T-cell (primary cell): ENCODE data around the gene CDC16. TPM values are rescaled to one million over a fixed set of nuclear protein-coding genes. Genes with fewer than 3 reads are reported as not detected.
A peak's percentile ranks its signal among the peaks of the same experiment; 100 is the strongest.

Source experiments
- ATAC-seq, 4 experiments: fragments of 200-7000 bp in 3 of 4; fragments of 150-1000 bp in 1 of 4; cut with Tn5 transposase; replicated peaks in 1 of 4; 1 replicate in 3 of 4; 2 replicates in 1 of 4; pipeline ENCODE4 v1.10.0; 2021; ENCODE audit warnings: moderate library complexity in 3 of 4, mild to moderate bottlenecking in 2 of 4, moderate number of reproducible peaks in 1 of 4
- CTCF ChIA-PET, 2 donors: fragments of 300-600 bp; sonication (Branson Sonifier 250); formaldehyde crosslinking; loops; one replicate each; lab custom pipeline; 2022; ENCODE audit warnings: antibody characterized with exemption in 2 of 2; lab: Charles Lee
- POLR2A ChIA-PET, 2 donors: fragments of 300-600 bp; sonication (Branson Sonifier 250); formaldehyde crosslinking; loops; one replicate each; lab custom pipeline; 2022; ENCODE audit warnings: antibody characterized with exemption in 2 of 2; lab: Charles Lee
- DNase-seq, 35 experiments: peaks; one replicate each; pipeline versions ENCODE4 v3.0.0 to v3.0.0-alpha.2; 2013 to 2023
- H3K27ac ChIP-seq: one replicate; pipeline ENCODE4 v1.5.1; 2013; ENCODE audit warnings: low read length
- H3K27me3 ChIP-seq, 2 experiments: replicated peaks in 1 of 2; 1 replicate in 1 of 2; 2 replicates in 1 of 2; pipeline versions ENCODE4 v1.6.1 to v1.7.0; 2013; ENCODE audit warnings: low read length in 1 of 2, mixed read lengths in 1 of 2; ENCODE audit not compliant: control insufficient read depth in 2 of 2, insufficient read depth in 2 of 2; ENCODE audit errors: extremely low read depth in 1 of 2
- H3K36me3 ChIP-seq, 2 donors: 1 replicate in 1 of 2; 2 replicates in 1 of 2; pipeline versions ENCODE4 v1.6.1 to v1.7.0; 2013; ENCODE audit warnings: low read length in 1 of 2; ENCODE audit not compliant: control insufficient read depth in 2 of 2, insufficient read depth in 1 of 2; ENCODE audit errors: extremely low read depth in 1 of 2
- H3K4me1 ChIP-seq, 2 experiments: 1 replicate in 1 of 2; 2 replicates in 1 of 2; pipeline versions ENCODE4 v1.6.1 to v1.7.0; 2013; ENCODE audit warnings: low read length in 2 of 2, mixed read lengths in 1 of 2; ENCODE audit not compliant: insufficient read depth in 2 of 2, control insufficient read depth in 1 of 2; ENCODE audit errors: extremely low read depth in 1 of 2
- H3K4me3 ChIP-seq, 2 donors: 1 replicate in 1 of 2; 2 replicates in 1 of 2; pipeline versions ENCODE4 v1.5.1 to v1.7.0; 2013; ENCODE audit warnings: mild to moderate bottlenecking in 2 of 2, low read length in 1 of 2, moderate library complexity in 1 of 2; ENCODE audit not compliant: control insufficient read depth in 1 of 2; ENCODE audit errors: extremely low read depth in 1 of 2
- H3K9me3 ChIP-seq: 2 replicates; pipeline ENCODE4 v1.7.0; 2013
- H3K27ac Mint-ChIP-seq, 2 donors: one replicate each; pipeline ENCODE4 v1.8.0; 2020 to 2021; ENCODE audit warnings: mild to moderate bottlenecking in 2 of 2, mixed read lengths in 2 of 2
- H3K27me3 Mint-ChIP-seq, 2 donors: one replicate each; pipeline ENCODE4 v1.8.0; 2021 to 2022; ENCODE audit warnings: mixed read lengths in 2 of 2
- H3K36me3 Mint-ChIP-seq: one replicate; pipeline ENCODE4 v1.8.0; 2021; ENCODE audit warnings: mixed read lengths
- H3K4me1 Mint-ChIP-seq, 3 donors: one replicate each; pipeline ENCODE4 v1.8.0; 2020 to 2022; ENCODE audit warnings: mixed read lengths in 3 of 3, mild to moderate bottlenecking in 1 of 3
- H3K4me3 Mint-ChIP-seq, 3 donors: one replicate each; pipeline ENCODE4 v1.8.0; 2020 to 2022; ENCODE audit warnings: mild to moderate bottlenecking in 3 of 3, mixed read lengths in 3 of 3, moderate library complexity in 3 of 3
- H3K9me3 Mint-ChIP-seq, 3 donors: one replicate each; pipeline ENCODE4 v1.8.0; 2020 to 2022; ENCODE audit warnings: mixed read lengths in 3 of 3
- WGBS: methylation state at CpG from one replicate; pipeline ENCODE4 v1.1.5; 2013; ENCODE audit warnings: missing lambda C conversion rate; ENCODE audit not compliant: insufficient coverage; 5-methylcytosine and 5-hydroxymethylcytosine counted together
- total RNA-seq, 35 experiments: library from RNA in 6 of 35; stranded (reverse) in 6 of 35; fragments of 120-200 nt in 1 of 35; gene quantifications; one replicate each; pipeline versions ENCODE4 v1.2.1 to v1.2.4 and lab custom pipeline; 2013 to 2026

CDC16 gene
- total RNA-seq, 5 donors from 2014 or later (not counting 1 experiment from before 2014, with no cell fraction given), result 61.5 to 97.8 (median 78.8) TPM

GRCh38 chr13:114230117-114230516, 4.6 kb upstream of the CDC16 start:
- CTCF ChIA-PET, result no interaction called here
- H3K36me3 Mint-ChIP-seq, result no peaks in the 10 kb centered on the region
- no peak overlapping the region for H3K4me3 Mint-ChIP-seq
- 90% methylated on average over 3 of the region's 7 CpGs for WGBS
- no peak for DNase-seq
- H3K27me3 ChIP-seq, result peaks cover 0 to 4% of the 10 kb centered on the region in 2 experiments
- H3K9me3 Mint-ChIP-seq, result no peaks in the 10 kb centered on the region
- H3K4me3 ChIP-seq, result no peak overlapping the region
- H3K4me1 Mint-ChIP-seq, result peaks cover 26 to 30% (median 28%) of the 10 kb centered on the region in 3 donors
- peaks cover 0 to 8% of the 10 kb centered on the region in 2 donors for H3K27me3 Mint-ChIP-seq
- no peak overlapping the region for H3K27ac Mint-ChIP-seq
- H3K4me1 ChIP-seq, result peaks cover 14 to 21% of the 10 kb centered on the region in 2 experiments
- H3K27ac ChIP-seq, result no peak overlapping the region
- ATAC-seq, result no peak
- no peaks in the 10 kb centered on the region for H3K9me3 ChIP-seq
- no peaks in the 10 kb centered on the region for H3K36me3 ChIP-seq
- POLR2A ChIA-PET, result no interaction called here

DNA sequence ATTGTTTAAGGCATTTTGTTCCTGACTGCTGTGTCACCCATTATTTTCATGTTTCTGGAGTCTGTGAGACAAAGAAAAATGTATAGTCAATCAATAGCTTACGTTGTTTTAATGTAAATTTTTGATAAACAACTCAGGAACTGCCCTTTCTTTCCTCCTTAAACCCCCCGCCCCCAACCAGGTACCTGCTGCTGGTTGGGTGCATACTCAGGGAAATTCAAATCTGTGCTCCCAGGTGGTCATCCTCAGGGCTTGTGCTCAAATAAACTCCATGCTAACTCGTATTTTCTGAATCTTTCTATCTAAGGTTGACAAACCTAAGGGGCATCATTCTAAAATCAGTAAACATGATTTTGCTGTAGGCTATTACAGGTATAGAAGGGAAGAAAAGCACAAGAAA, 4.1 kb upstream of the CDC16 start:
- DNase-seq, result no peak
- POLR2A ChIA-PET, result no interaction called here
- Histone ChIP-seq H3K27me3 (peaks cover 0 to 4% of the 10 kb centered on the region in 2 experiments), H3K36me3 (no peaks in the 10 kb centered on the region), H3K9me3 (no peaks in the 10 kb centered on the region), H3K27ac (no peak overlapping the region), H3K4me3 (no peak overlapping the region), H3K4me1 (peaks cover 16 to 21% of the 10 kb centered on the region in 2 experiments)
- CTCF ChIA-PET, result no interaction called here
- 100% methylated on average over 1 of the region's 3 CpGs for WGBS
- H3K27me3 Mint-ChIP-seq, result peaks cover 0 to 8% of the 10 kb centered on the region in 2 donors
- H3K27ac Mint-ChIP-seq, result peak overlapping the region in 1 of 2 donors; percentile 46
- peaks cover 28 to 33% (median 29%) of the 10 kb centered on the region in 3 donors for H3K4me1 Mint-ChIP-seq
- no peaks in the 10 kb centered on the region for H3K9me3 Mint-ChIP-seq
- H3K4me3 Mint-ChIP-seq, result no peak overlapping the region
- ATAC-seq, result no peak
- H3K36me3 Mint-ChIP-seq, result no peaks in the 10 kb centered on the region

GRCh38 chr13:114231886-114232285, 2.8 kb upstream of the CDC16 start:
- Mint-ChIP-seq H3K4me3 (no peak overlapping the region), H3K4me1 (peaks cover 23 to 30% (median 26%) of the 10 kb centered on the region in 3 donors), H3K27ac (no peak overlapping the region), H3K27me3 (peaks cover 0 to 8% of the 10 kb centered on the region in 2 donors), H3K36me3 (no peaks in the 10 kb centered on the region), H3K9me3 (no peaks in the 10 kb centered on the region)
- Histone ChIP-seq H3K4me1 (peaks cover 11 to 16% of the 10 kb centered on the region in 2 experiments), H3K4me3 (no peak overlapping the region), H3K9me3 (no peaks in the 10 kb centered on the region), H3K27me3 (peaks cover 0 to 4% of the 10 kb centered on the region in 2 experiments), H3K27ac (no peak overlapping the region), H3K36me3 (no peaks in the 10 kb centered on the region)
- no peak for DNase-seq
- no peak for ATAC-seq
- 81% methylated on average over 5 of the region's 8 CpGs for WGBS
- ChIA-PET CTCF (no interaction called here), POLR2A (no interaction called here)

DNA sequence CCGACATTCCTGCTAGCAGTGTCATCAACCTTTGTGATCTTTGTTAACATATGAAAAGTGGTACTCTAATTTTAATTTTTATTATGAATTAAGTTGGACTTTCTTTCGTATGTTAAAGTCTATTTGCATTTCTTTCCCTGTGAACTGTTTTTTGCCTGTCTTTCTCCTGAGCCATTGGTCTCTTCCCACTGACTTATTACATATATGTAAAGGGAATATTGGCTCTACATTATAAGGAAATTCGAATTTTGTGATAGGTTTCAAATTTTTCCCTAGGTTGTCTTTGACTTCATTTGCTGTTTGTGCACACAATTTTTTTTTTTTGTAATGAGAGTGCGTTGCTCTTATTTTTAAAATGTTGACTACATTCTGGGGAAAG, 442 bp upstream of the CDC16 start:
- ATAC-seq, result no peak
- Histone ChIP-seq H3K9me3 (no peaks in the 10 kb centered on the region), H3K4me1 (peaks cover 9 to 14% of the 10 kb centered on the region in 2 experiments), H3K27ac (no peak overlapping the region), H3K27me3 (no peaks in the 10 kb centered on the region), H3K36me3 (peaks cover 8 to 22% of the 10 kb centered on the region in 2 donors), H3K4me3 (peak overlapping the region; percentile 57 to 64)
- no CpG with 5 or more reads among the region's 4 CpGs for WGBS
- H3K27me3 Mint-ChIP-seq, result peaks cover 0 to 8% of the 10 kb centered on the region in 2 donors
- peak overlapping the region; percentile 79 to 84 (median 84) for H3K4me3 Mint-ChIP-seq
- ChIA-PET POLR2A (no interaction called here), CTCF (no interaction called here)
- H3K4me1 Mint-ChIP-seq, result peaks cover 26 to 29% (median 29%) of the 10 kb centered on the region in 3 donors
- peak overlapping the region; percentile 85 to 91 for H3K27ac Mint-ChIP-seq
- H3K9me3 Mint-ChIP-seq, result no peaks in the 10 kb centered on the region
- peaks cover 16% of the 10 kb centered on the region for H3K36me3 Mint-ChIP-seq
- DNase-seq, result no peak

GRCh38 chr13:114235697-114236096, 1.0 kb downstream of the CDC16 start:
- POLR2A ChIA-PET, result no interaction called here
- no peak for ATAC-seq
- H3K36me3 ChIP-seq, result peaks cover 8 to 35% of the 10 kb centered on the region in 2 donors
- DNase-seq, result no peak
- peak overlapping the region; percentile 1 for H3K27ac ChIP-seq
- H3K4me3 ChIP-seq, result peak overlapping the region; percentile 57 to 64
- no peaks in the 10 kb centered on the region for H3K27me3 ChIP-seq
- Mint-ChIP-seq H3K27me3 (peaks cover 0 to 2% of the 10 kb centered on the region in 2 donors), H3K4me3 (peak overlapping the region; percentile 79 to 84 (median 84)), H3K4me1 (peaks cover 26 to 33% (median 29%) of the 10 kb centered on the region in 3 donors), H3K27ac (peak overlapping the region; percentile 79 to 80), H3K9me3 (no peaks in the 10 kb centered on the region), H3K36me3 (peaks cover 20% of the 10 kb centered on the region)
- no peaks in the 10 kb centered on the region for H3K9me3 ChIP-seq
- H3K4me1 ChIP-seq, result peaks cover 9 to 14% of the 10 kb centered on the region in 2 experiments
- 72% methylated on average over 5 of the region's 10 CpGs for WGBS
- CTCF ChIA-PET, result interaction anchor here in 1 of 2 donors (0.7 kb wide), 1 partner anchor 168 kb away, joined by 3 read pairs; no protein-coding TSS in a partner anchor

- H3K36me3 Mint-ChIP-seq, result peaks cover 26% of the 10 kb centered on the region
- H3K27ac ChIP-seq, result no peak overlapping the region
- ChIA-PET CTCF (interaction anchor here in 1 of 2 donors (0.6 to 0.7 kb wide), 3 partner anchors 168 to 1251 kb away, joined by 3 read pairs; no protein-coding TSS in a partner anchor), POLR2A (interaction anchor here in 1 of 2 donors (0.5 kb wide), 1 partner anchor 130 kb away, joined by 3 read pairs; no protein-coding TSS in a partner anchor)
- H3K27me3 ChIP-seq, result no peaks in the 10 kb centered on the region
- peaks cover 12 to 39% of the 10 kb centered on the region in 2 donors for H3K36me3 ChIP-seq
- DNase-seq (no peak), ATAC-seq (no peak)
- no peak overlapping the region for H3K4me3 ChIP-seq
- H3K4me1 Mint-ChIP-seq, result peaks cover 26 to 37% (median 29%) of the 10 kb centered on the region in 3 donors
- peak overlapping the region in 1 of 2 donors; percentile 28 for H3K27ac Mint-ChIP-seq
- no peaks in the 10 kb centered on the region for H3K9me3 Mint-ChIP-seq
- H3K9me3 ChIP-seq, result no peaks in the 10 kb centered on the region
- H3K4me1 ChIP-seq, result peaks cover 9 to 14% of the 10 kb centered on the region in 2 experiments
- WGBS, result no CpG with 5 or more reads among the region's 4 CpGs
- peak overlapping the region; percentile 79 to 84 (median 84) for H3K4me3 Mint-ChIP-seq
- no peaks in the 10 kb centered on the region for H3K27me3 Mint-ChIP-seq
These were observed 1.5 kb downstream of the CDC16 start for GRCh38 chr13:114236227-114236626.
